Right cardiac atrium (tissue), 5 donors: Measurements from ENCODE around the gene ERCC6. TPM values are rescaled to one million over a fixed set of nuclear protein-coding genes. Genes with fewer than 3 reads are reported as not detected.

Experiments used
- ATAC-seq, 2 donors: fragments of 200-7000 bp; cut with Tn5 transposase; one replicate each; pipeline versions ENCODE4 v1.8.0 to v1.9.1; 2020; ENCODE audit warnings: moderate library complexity in 2 of 2, mild to moderate bottlenecking in 1 of 2
- DNase-seq, 3 donors: peaks; one replicate each; pipeline ENCODE4 v3.0.0-alpha.2; 2020
- H3K27ac ChIP-seq: one replicate; pipeline ENCODE4 v1.5.1; 2013; ENCODE audit warnings: mild to moderate bottlenecking, low read length, control low read depth, moderate library complexity
- H3K27me3 ChIP-seq: one replicate; pipeline ENCODE4 v1.6.1; 2013; ENCODE audit not compliant: control insufficient read depth, insufficient read depth
- H3K4me1 ChIP-seq: one replicate; pipeline ENCODE4 v1.6.1; 2013; ENCODE audit warnings: low read length; ENCODE audit not compliant: control insufficient read depth, insufficient read depth
- H3K4me3 ChIP-seq: one replicate; pipeline ENCODE4 v1.5.1; 2013; ENCODE audit warnings: low read length, control low read depth
- H3K9me3 ChIP-seq: one replicate; pipeline ENCODE4 v1.6.1; 2013; ENCODE audit warnings: low read length; ENCODE audit not compliant: control insufficient read depth
- WGBS: extraction: QIAGEN DNeasy Blood & Tissue Kit; methylation state at CpG from one replicate; pipeline ENCODE4 v1.1.7; 2013; 5-methylcytosine and 5-hydroxymethylcytosine counted together
- intact Hi-C, 4 donors: fragments of 100-400 bp; cut with DNase I; formaldehyde crosslinking; loops; one replicate each; pipeline versions ENCODE4 v1.11.0 to v1.14.0; 2022 to 2023
- polyA plus RNA-seq: library from polyadenylated mRNA; stranded (reverse); fragments of 200-250 nt; gene quantifications from one replicate; pipeline ENCODE4 v1.2.3, GENCODE V29; 2013
- total RNA-seq, 4 donors: library from RNA; stranded (reverse); fragmentation: NEBNext Ultra II Directional; extraction: Animal tissue kit (Norgen Biotek cat#: 25700); gene quantifications; one replicate each; pipeline ENCODE4 v1.2.1, GENCODE V29; 2021
- donor health status: healthy with polysubstance abuse.
- donor health status: DM: no; HTN: yes; CAD: no.
- donor health status: DM: no; HTN: no; CAD: no.
- donor health status: DM: no; HTN: yes; CAD: no; lungs with severe emphysema.
- donor health status: DM: yes; HTN: yes; CAD: no.

ERCC6 gene
- total and polyA plus RNA-seq, 5 donors = 4.6 to 25.5 (median 18.7) TPM

DNA sequence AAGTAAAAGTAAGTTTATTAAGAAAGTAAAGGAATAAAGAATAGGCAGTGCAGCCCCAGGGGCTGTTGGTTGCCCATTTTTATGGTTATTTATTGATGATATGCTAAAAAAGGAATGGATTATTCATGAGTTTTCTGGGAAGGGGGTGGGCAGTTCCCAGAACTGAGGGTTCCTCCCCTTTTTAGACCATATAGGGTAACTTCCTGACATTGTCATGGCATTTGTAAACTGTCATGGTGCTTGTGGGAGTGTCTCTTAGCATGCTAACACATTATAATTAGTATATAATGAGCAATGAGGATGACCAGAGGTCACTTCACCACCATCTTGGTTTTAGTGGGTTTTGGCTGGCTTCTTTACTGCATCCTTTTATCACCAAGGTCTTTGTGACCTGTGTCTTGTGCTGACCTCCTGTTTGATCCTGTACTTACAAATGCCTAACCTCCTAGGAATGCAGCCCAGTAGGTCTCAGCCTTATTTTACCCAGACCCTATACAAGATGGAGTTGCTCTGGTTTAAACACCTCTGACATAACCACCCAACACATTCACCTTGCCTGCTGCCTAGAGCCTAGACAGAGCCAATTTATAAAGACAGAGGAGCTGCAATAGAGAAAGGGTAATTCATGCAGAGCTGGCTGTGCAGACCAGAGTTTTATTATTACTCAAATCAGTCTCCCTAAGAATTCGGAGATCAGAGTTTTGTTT, 10.9 kb upstream of the ERCC6 start:
- Histone ChIP-seq H3K9me3 (no peaks in the 10 kb centered on the region), H3K27me3 (no peaks in the 10 kb centered on the region), H3K4me1 (no peaks in the 10 kb centered on the region), H3K27ac (no peak overlapping the region), H3K4me3 (no peak overlapping the region)
- no peak for ATAC-seq
- WGBS = 76% methylated on average over 1 of the region's 1 CpG
- intact Hi-C loops = no loop called here
- DNase-seq = no peak

DNA sequence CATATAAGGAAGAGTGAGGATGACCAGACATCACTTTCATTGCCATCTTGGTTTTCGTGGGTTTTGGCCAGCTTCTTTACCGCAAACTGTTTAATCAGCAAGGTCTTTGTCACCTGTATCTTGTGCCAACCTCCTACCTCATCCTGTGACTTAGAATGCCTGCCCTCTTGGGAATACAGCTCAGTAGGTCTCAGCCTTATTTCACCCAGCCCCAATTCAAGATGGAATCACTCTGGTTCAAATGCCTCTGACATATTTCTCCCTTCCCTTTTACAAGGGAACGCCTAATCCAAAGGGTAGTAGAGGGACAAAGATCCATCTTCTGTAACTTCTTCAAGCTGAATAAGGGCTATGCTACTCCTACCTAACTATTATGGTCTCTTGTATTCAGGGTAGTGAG, 4.7 kb upstream of the ERCC6 start:
- no peak overlapping the region for H3K4me3 ChIP-seq
- no peaks in the 10 kb centered on the region for H3K4me1 ChIP-seq
- DNase-seq (no peak), ATAC-seq (no peak)
- no peaks in the 10 kb centered on the region for H3K9me3 ChIP-seq
- H3K27me3 ChIP-seq = no peaks in the 10 kb centered on the region
- H3K27ac ChIP-seq = no peak overlapping the region
- intact Hi-C loops = no loop called here
- WGBS = 87% methylated on average over 3 of the region's 3 CpGs

DNA sequence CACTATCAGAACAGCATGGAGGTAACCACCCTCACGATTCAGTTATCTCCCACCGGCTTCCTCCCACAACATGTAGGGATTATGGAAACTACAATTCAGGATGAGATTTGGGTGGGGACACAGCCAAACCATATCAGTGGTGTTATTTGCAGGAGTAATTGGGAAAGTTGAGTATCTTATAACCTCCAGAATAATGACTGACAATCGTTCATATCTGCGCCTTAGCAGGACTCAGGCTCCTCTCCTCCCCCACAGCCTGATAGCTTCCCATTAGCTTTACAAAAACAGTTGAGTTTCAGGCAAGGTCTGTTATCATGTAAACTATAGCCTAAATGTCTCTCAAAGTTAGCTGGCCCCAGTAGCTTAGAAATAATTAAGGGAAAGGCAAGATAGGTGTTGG, 3.4 kb upstream of the ERCC6 start:
- Histone ChIP-seq H3K27me3 (no peaks in the 10 kb centered on the region), H3K4me3 (no peak overlapping the region), H3K27ac (no peak overlapping the region), H3K9me3 (no peaks in the 10 kb centered on the region), H3K4me1 (no peaks in the 10 kb centered on the region)
- DNase-seq (no peak), ATAC-seq (no peak)
- intact Hi-C loops = no loop called here
- WGBS = 83% methylated on average over 4 of the region's 4 CpGs

GRCh38 chr10:49541762-49542161, 2.8 kb upstream of the ERCC6 start:
- intact Hi-C loops = no loop called here
- 72% methylated on average over 6 of the region's 6 CpGs for WGBS
- H3K9me3 ChIP-seq = no peaks in the 10 kb centered on the region
- H3K27me3 ChIP-seq = no peaks in the 10 kb centered on the region
- no peak overlapping the region for H3K27ac ChIP-seq
- no peaks in the 10 kb centered on the region for H3K4me1 ChIP-seq
- DNase-seq (no peak), ATAC-seq (no peak)
- no peak overlapping the region for H3K4me3 ChIP-seq

- intact Hi-C loops = no loop called here
- no peak overlapping the region for H3K27ac ChIP-seq
Measured at GRCh38 chr10:49540056-49540797, 1.3 kb upstream of the ERCC6 start.

GRCh38 chr10:49539320-49539885, 482 bp upstream of the ERCC6 start:
- Histone ChIP-seq H3K4me1 (peaks cover 8% of the 10 kb centered on the region), H3K27me3 (no peaks in the 10 kb centered on the region), H3K27ac (peak overlapping the region; percentile 71), H3K9me3 (no peaks in the 10 kb centered on the region), H3K4me3 (peak overlapping the region; percentile 44)
- WGBS = 1% methylated on average over 26 of the region's 26 CpGs
- peak; percentile 33 to 45 for ATAC-seq
- intact Hi-C loops = no loop called here
- DNase-seq = peak; percentile 18 to 70 (median 65)

More at GRCh38 chr10:49540056-49540797, 1.3 kb upstream of the ERCC6 start:
- no peaks in the 10 kb centered on the region for H3K9me3 ChIP-seq
- 83% methylated on average over 20 of the region's 20 CpGs for WGBS
- no peak for ATAC-seq
- peaks cover 4% of the 10 kb centered on the region for H3K4me1 ChIP-seq
- H3K27me3 ChIP-seq = no peaks in the 10 kb centered on the region
- no peak overlapping the region for H3K4me3 ChIP-seq
- no peak for DNase-seq

DNA sequence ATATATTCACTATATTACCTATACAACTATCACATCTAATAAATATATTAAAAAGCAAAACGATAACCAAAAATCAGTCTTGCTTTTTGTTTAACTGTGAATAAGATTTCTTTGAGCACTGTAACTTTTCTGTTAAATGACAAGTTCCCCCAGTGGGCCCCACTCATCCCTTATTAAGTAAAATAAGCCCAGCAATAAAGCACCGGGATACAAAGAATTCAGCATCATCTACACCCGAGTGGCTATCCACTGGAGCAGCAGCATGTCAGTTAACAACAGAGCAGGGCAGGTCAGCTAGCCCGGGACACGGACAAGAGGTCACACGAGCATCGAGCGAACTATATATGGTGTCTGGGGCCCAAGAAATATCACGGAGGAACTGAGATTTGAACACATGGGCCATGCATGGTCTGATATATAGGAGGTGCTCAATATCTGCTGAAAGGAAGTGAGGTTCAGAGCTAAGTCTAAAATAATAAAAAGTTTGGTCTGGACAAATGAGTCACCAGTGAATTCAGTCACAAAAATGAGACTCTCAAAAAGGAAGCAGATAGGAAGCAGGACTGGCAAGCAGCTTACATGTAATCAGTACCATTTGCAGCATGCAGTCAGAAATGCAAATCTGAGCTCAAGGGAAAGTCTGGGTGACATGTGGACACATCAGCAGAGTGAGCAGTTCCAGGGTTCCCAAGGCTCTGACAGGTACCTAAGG, 4.1 kb downstream of the ERCC6 start:
- H3K27ac ChIP-seq = peak overlapping the region; percentile 73
- WGBS = 64% methylated on average over 9 of the region's 9 CpGs
- H3K4me1 ChIP-seq = peaks cover 8% of the 10 kb centered on the region
- ATAC-seq (peak in 1 of 2 donors; percentile 5), DNase-seq (no peak)
- H3K27me3 ChIP-seq = no peaks in the 10 kb centered on the region
- intact Hi-C loops = no loop called here
- no peaks in the 10 kb centered on the region for H3K9me3 ChIP-seq
- no peak overlapping the region for H3K4me3 ChIP-seq

DNA sequence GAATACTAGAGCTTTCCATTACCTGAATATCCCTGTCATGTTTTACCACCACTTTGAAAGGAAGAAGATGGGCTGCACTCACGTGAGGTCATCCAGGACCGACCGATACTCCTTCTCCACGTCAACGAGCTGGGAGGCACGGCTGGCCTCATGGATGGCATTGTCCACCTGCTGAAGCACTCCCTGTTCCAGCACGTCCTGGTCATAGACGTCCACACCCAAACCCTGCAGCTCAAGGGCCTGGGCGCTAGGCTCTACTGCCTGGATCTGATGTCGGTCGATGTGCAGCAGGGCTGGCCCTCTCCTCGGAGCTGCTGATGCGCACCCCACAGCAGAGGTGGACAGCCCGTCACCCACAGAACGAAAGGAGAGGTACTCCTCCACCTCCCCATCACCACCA, 6.5 kb downstream of the ERCC6 start:
- Histone ChIP-seq H3K27me3 (no peaks in the 10 kb centered on the region), H3K27ac (no peak overlapping the region), H3K9me3 (no peaks in the 10 kb centered on the region), H3K4me3 (no peak overlapping the region), H3K4me1 (peaks cover 8% of the 10 kb centered on the region)
- DNase-seq = no peak
- 95% methylated on average over 15 of the region's 15 CpGs for WGBS
- peak in 1 of 2 donors; percentile 16 for ATAC-seq
- intact Hi-C loops = no loop called here

GRCh38 chr10:49528977-49529506, 9.9 kb downstream of the ERCC6 start:
- Histone ChIP-seq H3K4me3 (no peak overlapping the region), H3K27me3 (no peaks in the 10 kb centered on the region), H3K9me3 (no peaks in the 10 kb centered on the region), H3K4me1 (no peaks in the 10 kb centered on the region), H3K27ac (no peak overlapping the region)
- intact Hi-C loops = no loop called here
- DNase-seq (no peak), ATAC-seq (no peak)
- WGBS = 84% methylated on average over 2 of the region's 2 CpGs

- ATAC-seq (no peak), DNase-seq (no peak)
- H3K4me3 ChIP-seq = no peak overlapping the region
- H3K27me3 ChIP-seq = no peaks in the 10 kb centered on the region
- H3K27ac ChIP-seq = no peak overlapping the region
- H3K4me1 ChIP-seq = no peaks in the 10 kb centered on the region
- intact Hi-C loops = no loop called here
- 92% methylated on average over 4 of the region's 4 CpGs for WGBS
- no peaks in the 10 kb centered on the region for H3K9me3 ChIP-seq
Measured at GRCh38 chr10:49527850-49528249, 11.1 kb downstream of the ERCC6 start.

DNA sequence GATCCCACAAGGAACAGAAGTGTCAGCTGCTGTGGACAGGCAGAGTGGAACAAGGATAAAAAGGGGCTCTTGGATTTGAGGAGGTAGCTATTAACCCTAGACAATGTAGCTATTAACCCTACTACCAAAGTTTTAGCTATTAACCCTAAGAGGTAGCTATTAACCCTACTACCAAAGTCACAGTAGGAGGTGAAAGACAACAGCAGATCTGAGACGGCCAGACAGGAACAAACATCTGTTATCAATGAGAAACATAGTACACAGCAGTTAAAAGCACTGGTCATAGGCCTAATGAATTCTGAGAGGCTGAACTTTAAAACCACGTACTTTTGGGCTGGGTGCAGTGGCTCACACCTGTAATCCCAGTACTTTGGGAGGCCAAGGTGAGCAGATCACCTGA, 11.9 kb downstream of the ERCC6 start:
- Histone ChIP-seq H3K27ac (no peak overlapping the region), H3K9me3 (no peaks in the 10 kb centered on the region), H3K27me3 (no peaks in the 10 kb centered on the region), H3K4me1 (no peaks in the 10 kb centered on the region), H3K4me3 (no peak overlapping the region)
- WGBS = 84% methylated on average over 2 of the region's 2 CpGs
- intact Hi-C loops = no loop called here
- no peak for ATAC-seq
- no peak for DNase-seq
